IPS-15b (cell line): ENCODE measurements around the gene UST.
A peak's percentile ranks its signal among the peaks of the same experiment; 100 is the strongest.
"Not testable (repeated sequence)": the region's sequence is repeated elsewhere in the genome, so short reads cannot be mapped to it uniquely, and the experiment has no call there.

Experiments
- H3K27me3 ChIP-seq: one replicate; pipeline ENCODE4 v1.6.1; 2013; ENCODE audit warnings: low read length; ENCODE audit not compliant: control insufficient read depth, insufficient read depth
- H3K36me3 ChIP-seq: one replicate; pipeline ENCODE4 v1.6.1; 2013; ENCODE audit warnings: low read length; ENCODE audit not compliant: control insufficient read depth, insufficient read depth
- H3K4me1 ChIP-seq: one replicate; pipeline ENCODE4 v1.6.1; 2013; ENCODE audit warnings: mild to moderate bottlenecking, low read length; ENCODE audit not compliant: control insufficient read depth, insufficient read depth
- H3K4me3 ChIP-seq: one replicate; pipeline ENCODE4 v1.5.1; 2013; ENCODE audit warnings: low read depth, low read length
- H3K9ac ChIP-seq: one replicate; pipeline ENCODE4 v1.6.1; 2013; ENCODE audit warnings: low read depth, mild to moderate bottlenecking, low read length
- H3K9me3 ChIP-seq: one replicate; pipeline ENCODE4 v1.6.1; 2013; ENCODE audit warnings: mild to moderate bottlenecking, low read length; ENCODE audit not compliant: control insufficient read depth, insufficient read depth

The UST gene

GRCh38 chr6:149032599-149033405 lies 286.0 kb downstream of the UST start:
- Histone ChIP-seq H3K9me3 (no peaks in the 10 kb centered on the region), H3K9ac (no peak overlapping the region), H3K4me3 (no peak overlapping the region), H3K4me1 (peaks cover 4% of the 10 kb centered on the region), H3K27me3 (no peaks in the 10 kb centered on the region), H3K36me3 (no peaks in the 10 kb centered on the region)

- Histone ChIP-seq H3K27me3 (no peaks in the 10 kb centered on the region), H3K36me3 (no peaks in the 10 kb centered on the region), H3K9ac (no peak overlapping the region), H3K4me3 (no peak overlapping the region), H3K9me3 (no peaks in the 10 kb centered on the region), H3K4me1 (peaks cover 4% of the 10 kb centered on the region)
Observed at GRCh38 chr6:149033454-149033853, 286.6 kb downstream of the UST start.

- Histone ChIP-seq H3K4me1 (peaks cover 4% of the 10 kb centered on the region), H3K27me3 (no peaks in the 10 kb centered on the region), H3K36me3 (no peaks in the 10 kb centered on the region), H3K9me3 (no peaks in the 10 kb centered on the region), H3K4me3 (no peak overlapping the region), H3K9ac (no peak overlapping the region)
Observed at GRCh38 chr6:149035766-149036165, 288.9 kb downstream of the UST start.

GRCh38 chr6:149037051-149037671 lies 290.3 kb downstream of the UST start:
- no peak overlapping the region for H3K4me3 ChIP-seq
- H3K36me3 ChIP-seq, result no peaks in the 10 kb centered on the region
- no peaks in the 10 kb centered on the region for H3K9me3 ChIP-seq
- no peaks in the 10 kb centered on the region for H3K27me3 ChIP-seq
- peaks cover 4% of the 10 kb centered on the region for H3K4me1 ChIP-seq
- H3K9ac ChIP-seq, result peak overlapping the region; percentile 65

- H3K27me3 ChIP-seq, H3K4me1 ChIP-seq, H3K4me3 ChIP-seq, H3K36me3 ChIP-seq, H3K9ac ChIP-seq, H3K9me3 ChIP-seq: not testable (repeated sequence)
Observed at GRCh38 chr6:149039025-149039424, 292.2 kb downstream of the UST start.

- H3K4me1 ChIP-seq, result peaks cover 10% of the 10 kb centered on the region
- H3K9me3 ChIP-seq, result no peaks in the 10 kb centered on the region
- H3K9ac ChIP-seq, result no peak overlapping the region
- no peak overlapping the region for H3K4me3 ChIP-seq
- H3K27me3 ChIP-seq, result no peaks in the 10 kb centered on the region
- no peaks in the 10 kb centered on the region for H3K36me3 ChIP-seq
Observed at GRCh38 chr6:149041953-149042352, 295.1 kb downstream of the UST start.

- H3K9me3 ChIP-seq, result no peaks in the 10 kb centered on the region
- H3K4me1 ChIP-seq, result peaks cover 13% of the 10 kb centered on the region
- no peaks in the 10 kb centered on the region for H3K27me3 ChIP-seq
- H3K4me3 ChIP-seq, result no peak overlapping the region
- H3K36me3 ChIP-seq, result no peaks in the 10 kb centered on the region
- H3K9ac ChIP-seq, result no peak overlapping the region
Observed at GRCh38 chr6:149043476-149044130, 296.8 kb downstream of the UST start.

- Histone ChIP-seq H3K9ac (no peak overlapping the region), H3K27me3 (no peaks in the 10 kb centered on the region), H3K4me3 (no peak overlapping the region), H3K36me3 (no peaks in the 10 kb centered on the region), H3K9me3 (no peaks in the 10 kb centered on the region), H3K4me1 (peaks cover 13% of the 10 kb centered on the region)
Observed at GRCh38 chr6:149044528-149044927, 297.7 kb downstream of the UST start.

GRCh38 chr6:149045404-149045803 lies 298.6 kb downstream of the UST start:
- no peak overlapping the region for H3K9ac ChIP-seq

GRCh38 chr6:149046164-149046821 lies 299.5 kb downstream of the UST start:
- peak overlapping the region; percentile 5 for H3K4me3 ChIP-seq

More at GRCh38 chr6:149045404-149045803, 298.6 kb downstream of the UST start:
- Histone ChIP-seq H3K4me1 (peaks cover 13% of the 10 kb centered on the region), H3K27me3 (no peaks in the 10 kb centered on the region), H3K4me3 (no peak overlapping the region), H3K36me3 (no peaks in the 10 kb centered on the region), H3K9me3 (no peaks in the 10 kb centered on the region)

GRCh38 chr6:149046822-149047246 lies 300.0 kb downstream of the UST start:
- Histone ChIP-seq H3K9me3 (no peaks in the 10 kb centered on the region), H3K9ac (no peak overlapping the region), H3K4me3 (peak overlapping the region; percentile 5), H3K27me3 (no peaks in the 10 kb centered on the region), H3K4me1 (peaks cover 13% of the 10 kb centered on the region), H3K36me3 (no peaks in the 10 kb centered on the region)

More at GRCh38 chr6:149046164-149046821, 299.5 kb downstream of the UST start:
- Histone ChIP-seq H3K36me3 (no peaks in the 10 kb centered on the region), H3K4me1 (peaks cover 13% of the 10 kb centered on the region), H3K27me3 (no peaks in the 10 kb centered on the region), H3K9ac (no peak overlapping the region), H3K9me3 (no peaks in the 10 kb centered on the region)
